Erythroblast (primary cell): ENCODE results near the gene ZBTB7C.

Experiments used
- GATA1 ChIP-seq: IDR thresholded peaks from 2 replicates; pipeline ENCODE4 v1.6.1; 2011; ENCODE audit warnings: low read depth, mild to moderate bottlenecking, control low read depth, low read length, moderate library complexity
- POLR2A ChIP-seq: IDR thresholded peaks from 2 replicates; pipeline ENCODE4 v1.6.1; 2011; ENCODE audit warnings: mild to moderate bottlenecking, low read length

- TF ChIP-seq POLR2A (no peak), GATA1 (no peak)
These were observed 31.7 kb upstream of the ZBTB7C start for GRCh38 chr18:48440924-48441323.
